Endodermal cell (in vitro differentiated cells): ENCODE data around the gene LGALS4. TPM values are rescaled to one million over a fixed set of nuclear protein-coding genes. Genes with fewer than 3 reads are reported as not detected.

Experiments
- DNase-seq: peaks from one replicate; pipeline ENCODE4 v3.0.0-alpha.2; 2017
- H3K27ac ChIP-seq: 2 replicates; pipeline ENCODE4 v1.5.1; 2013; ENCODE audit warnings: mild to moderate bottlenecking, low read depth, low read length, moderate library complexity
- H3K27me3 ChIP-seq: 2 replicates; pipeline ENCODE4 v1.6.1; 2013; ENCODE audit warnings: mild to moderate bottlenecking, low read length, moderate library complexity; ENCODE audit not compliant: insufficient read depth, control insufficient read depth, poor library complexity, severe bottlenecking
- H3K36me3 ChIP-seq: 2 replicates; pipeline ENCODE4 v1.7.0; 2013; ENCODE audit warnings: mild to moderate bottlenecking, low read length, moderate library complexity; ENCODE audit not compliant: control insufficient read depth, insufficient read depth
- H3K4me1 ChIP-seq: one replicate; pipeline ENCODE4 v1.7.0; 2013; ENCODE audit warnings: low read length; ENCODE audit not compliant: control insufficient read depth, insufficient read depth
- H3K4me3 ChIP-seq: 2 replicates; pipeline ENCODE4 v1.5.1; 2013; ENCODE audit warnings: mild to moderate bottlenecking, low read length, moderate library complexity
- H3K9ac ChIP-seq: 2 replicates; pipeline ENCODE4 v1.6.1; 2013; ENCODE audit warnings: mild to moderate bottlenecking, low read length, moderate library complexity; ENCODE audit not compliant: poor library complexity, severe bottlenecking; ENCODE audit errors: extremely low read depth
- H3K9me3 ChIP-seq: 2 replicates; pipeline ENCODE4 v1.6.1; 2013; ENCODE audit warnings: mild to moderate bottlenecking, low read length, moderate library complexity; ENCODE audit not compliant: control insufficient read depth
- H3K27ac Mint-ChIP-seq: 2 replicates; pipeline ENCODE4 v1.8.0; 2020; ENCODE audit warnings: mixed read lengths
- H3K27me3 Mint-ChIP-seq: 2 replicates; pipeline ENCODE4 v1.8.0; 2021; ENCODE audit warnings: mild to moderate bottlenecking, mixed read lengths; ENCODE audit not compliant: insufficient read depth
- H3K36me3 Mint-ChIP-seq: 2 replicates; pipeline ENCODE4 v1.8.0; 2020; ENCODE audit warnings: low read depth, mixed read lengths
- H3K4me1 Mint-ChIP-seq: 2 replicates; pipeline ENCODE4 v1.8.0; 2020; ENCODE audit warnings: mixed read lengths
- H3K4me3 Mint-ChIP-seq: 2 replicates; pipeline ENCODE4 v1.8.0; 2020; ENCODE audit warnings: mild to moderate bottlenecking, moderate library complexity, mixed read lengths
- H3K9me3 Mint-ChIP-seq: 2 replicates; pipeline ENCODE4 v1.8.0; 2020; ENCODE audit warnings: mild to moderate bottlenecking, mixed read lengths
- CTCF ChIP-seq: fragments of 200-600 bp; sonication (generic); conservative IDR thresholded peaks from 2 replicates; pipeline ENCODE4 v1.5.0; 2021; ENCODE audit warnings: antibody characterized with exemption, mild to moderate bottlenecking
- WGBS, 2 experiments: methylation state at CpG; one replicate each; pipeline versions ENCODE4 v1.1.5 to v1.1.7; 2013; ENCODE audit warnings: missing lambda C conversion rate in 2 of 2, mixed read lengths in 1 of 2; ENCODE audit not compliant: insufficient coverage in 1 of 2, insufficient read length in 1 of 2; 5-methylcytosine and 5-hydroxymethylcytosine counted together
- total RNA-seq, 2 donors: library from RNA; stranded (reverse); fragmentation: NEBNext Ultra II Directional in 1 of 2; extraction: Animal tissue kit (Norgen Biotek cat#: 25700) in 1 of 2; gene quantifications; 2 replicates in 1 of 2; 3 replicates in 1 of 2; pipeline ENCODE4 v1.2.1, GENCODE V29; 2021

Gene LGALS4
- total RNA-seq, 2 donors from 2014 or later, result 0.49 to 0.84 TPM

- Mint-ChIP-seq H3K27ac (peak overlapping the region; percentile 55), H3K4me1 (peaks cover 2% of the 10 kb centered on the region), H3K27me3 (no peaks in the 10 kb centered on the region), H3K9me3 (no peaks in the 10 kb centered on the region), H3K36me3 (peaks cover 90% of the 10 kb centered on the region), H3K4me3 (no peak overlapping the region)
- Histone ChIP-seq H3K36me3 (peaks cover 96% of the 10 kb centered on the region), H3K27ac (no peak overlapping the region), H3K9ac (no peak overlapping the region), H3K9me3 (no peaks in the 10 kb centered on the region), H3K27me3 (no peaks in the 10 kb centered on the region), H3K4me3 (no peak overlapping the region), H3K4me1 (no peaks in the 10 kb centered on the region)
- 89 to 100% methylated on average over 3 to 26 of the region's 28 CpGs for WGBS, 2 experiments
- no peak for TF ChIP-seq CTCF
- no peak for DNase-seq
Measured at GRCh38 chr19:38839816-38840582, 27.3 kb upstream of the LGALS4 start.

- no peaks in the 10 kb centered on the region for H3K27me3 ChIP-seq
- no peaks in the 10 kb centered on the region for H3K4me1 ChIP-seq
- no peak for DNase-seq
- no peak overlapping the region for H3K9ac ChIP-seq
- no peak overlapping the region for H3K27ac ChIP-seq
- Mint-ChIP-seq H3K9me3 (no peaks in the 10 kb centered on the region), H3K27ac (peak overlapping the region; percentile 58), H3K27me3 (no peaks in the 10 kb centered on the region), H3K4me3 (no peak overlapping the region), H3K4me1 (peaks cover 2% of the 10 kb centered on the region), H3K36me3 (peaks cover 84% of the 10 kb centered on the region)
- 87 to 96% methylated on average over 9 to 12 of the region's 12 CpGs for WGBS, 2 experiments
- no peak for TF ChIP-seq CTCF
- no peaks in the 10 kb centered on the region for H3K9me3 ChIP-seq
- H3K4me3 ChIP-seq, result no peak overlapping the region
- H3K36me3 ChIP-seq, result peaks cover 88% of the 10 kb centered on the region
Measured at GRCh38 chr19:38838986-38839761, 26.4 kb upstream of the LGALS4 start.

GRCh38 chr19:38838208-38838985 lies 25.7 kb upstream of the LGALS4 start:
- H3K4me3 Mint-ChIP-seq, result no peak overlapping the region

More at GRCh38 chr19:38838208-38838985, 25.7 kb upstream of the LGALS4 start:
- Mint-ChIP-seq H3K27me3 (no peaks in the 10 kb centered on the region), H3K4me1 (peaks cover 2% of the 10 kb centered on the region), H3K36me3 (peaks cover 79% of the 10 kb centered on the region), H3K27ac (peak overlapping the region; percentile 58), H3K9me3 (no peaks in the 10 kb centered on the region)
- Histone ChIP-seq H3K9ac (no peak overlapping the region), H3K27me3 (no peaks in the 10 kb centered on the region), H3K27ac (no peak overlapping the region), H3K4me3 (no peak overlapping the region), H3K9me3 (no peaks in the 10 kb centered on the region), H3K36me3 (peaks cover 80% of the 10 kb centered on the region), H3K4me1 (no peaks in the 10 kb centered on the region)
- WGBS, 2 experiments, result 97 to 98% methylated on average over 10 to 19 of the region's 19 CpGs
- TF ChIP-seq CTCF, result no peak
- DNase-seq, result no peak
